Adrenal gland (tissue), 5 donors: ENCODE results near the gene NOL9.

Source experiments
- CTCF ChIP-seq, 6 experiments: fragments of 450-650 bp in 4 of 6; fragments of 200-600 bp in 2 of 6; sonication (generic) in 1 of 6; IDR thresholded peaks; 1 replicate in 5 of 6; 2 replicates in 1 of 6; pipeline versions ENCODE4 v1.5.1 to v1.8.0; 2016 to 2021; ENCODE audit warnings: antibody characterized with exemption in 6 of 6, mild to moderate bottlenecking in 2 of 6, moderate library complexity in 1 of 6
- POLR2A ChIP-seq, 2 donors: fragments of 450-650 bp; IDR thresholded peaks; one replicate each; pipeline ENCODE4 v1.6.1; 2017; ENCODE audit warnings: antibody characterized with exemption in 2 of 2, mild to moderate bottlenecking in 2 of 2, moderate library complexity in 1 of 2
- donor health status: DM: no; HTN: no; CAD: no.

GRCh38 chr1:6481820-6482219 lies 72.5 kb downstream of the NOL9 start:
- TF ChIP-seq CTCF (IDR thresholded peaks at IDR 0.05), result no peak
- TF ChIP-seq POLR2A (IDR thresholded peaks at IDR 0.05), result no peak
